Endothelial cell of umbilical vein (primary cell): ENCODE measurements around the gene PLPP1. TPM values are rescaled to one million over a fixed set of nuclear protein-coding genes. Genes with fewer than 3 reads are reported as not detected.

Experiments
- BruUV-seq: library from RNA; stranded (reverse); fragments of 400-500 nt; replicated peaks from 2 replicates; lab custom pipeline; 2021; lab: Mats Ljungman, UMichigan
- CTCF ChIA-PET: fragments of 300-600, 350-600 bp; sonication (Branson Sonifier 250); formaldehyde crosslinking; loops from one replicate; lab custom pipeline; 2021; ENCODE audit warnings: antibody characterized with exemption, inconsistent platforms; lab: Charles Lee
- POLR2A ChIA-PET: fragments of 300-600, 350-600 bp; sonication (Branson Sonifier 250); formaldehyde crosslinking; loops from one replicate; lab custom pipeline; 2021; ENCODE audit warnings: antibody characterized with exemption, inconsistent platforms; lab: Charles Lee
- DNase-seq: peaks from one replicate; pipeline ENCODE4 v3.0.0-alpha.2; 2011; ENCODE audit warnings: low read depth, low spot score
- FAIRE-seq: peaks from 2 replicates; lab custom pipeline; 2011; peaks lifted over from hg19 to GRCh38; lab: Jason Lieb, UNC
- H2AFZ ChIP-seq: 2 replicates; pipeline ENCODE4 v1.6.0; 2012; ENCODE audit warnings: low read depth, low read length, control low read depth, inconsistent platforms
- H3K27ac ChIP-seq: 2 replicates; pipeline ENCODE4 v1.5.1; 2011; ENCODE audit warnings: low read depth, mild to moderate bottlenecking, control low read depth, low read length, moderate library complexity; ENCODE audit not compliant: insufficient read depth
- H3K27me3 ChIP-seq, 2 experiments: 2 replicates each; pipeline versions ENCODE4 v1.6.0 to v1.6.1; 2011; ENCODE audit warnings: low read length in 2 of 2, mixed read lengths in 1 of 2; ENCODE audit not compliant: control insufficient read depth in 2 of 2, insufficient read depth in 2 of 2
- H3K36me3 ChIP-seq, 2 experiments: 2 replicates in 1 of 2; 3 replicates in 1 of 2; pipeline ENCODE4 v1.5.1; 2011; ENCODE audit warnings: low read length in 2 of 2, mild to moderate bottlenecking in 1 of 2, moderate library complexity in 1 of 2; ENCODE audit not compliant: control insufficient read depth in 2 of 2, insufficient read depth in 2 of 2; ENCODE audit errors: extremely low read depth in 1 of 2
- H3K4me1 ChIP-seq: 3 replicates; pipeline ENCODE4 v1.5.1; 2011; ENCODE audit warnings: mild to moderate bottlenecking, low read length; ENCODE audit not compliant: control insufficient read depth, insufficient read depth; ENCODE audit errors: extremely low read depth
- H3K4me2 ChIP-seq: 2 replicates; pipeline ENCODE4 v1.6.1; 2011; ENCODE audit warnings: low read length, control low read depth, mixed read lengths; ENCODE audit not compliant: insufficient read depth
- H3K4me3 ChIP-seq, 3 experiments: fragments of 200-600 bp in 1 of 3; sonication (generic), shearing (Covaris generic) in 1 of 3; replicated peaks in 1 of 3; 2 replicates each; pipeline ENCODE4 v1.5.1; 2011 to 2016; ENCODE audit warnings: control low read depth in 3 of 3, low read length in 3 of 3, mild to moderate bottlenecking in 2 of 3, inconsistent platforms in 1 of 3, low read depth in 1 of 3, moderate library complexity in 1 of 3; ENCODE audit not compliant: insufficient read depth in 1 of 3
- H3K79me2 ChIP-seq: 2 replicates; pipeline ENCODE4 v1.6.0; 2012; ENCODE audit warnings: low read length, inconsistent platforms; ENCODE audit not compliant: control insufficient read depth, insufficient read depth
- H3K9ac ChIP-seq: replicated peaks from 2 replicates; pipeline ENCODE3; 2011; ENCODE audit warnings: low read length, control low read depth; ENCODE audit not compliant: insufficient read depth; ENCODE audit errors: extremely low read depth
- H3K9me1 ChIP-seq: replicated peaks from 3 replicates; pipeline ENCODE4 v1.6.0; 2011; ENCODE audit warnings: mild to moderate bottlenecking, low read length; ENCODE audit not compliant: control insufficient read depth, insufficient read depth; ENCODE audit errors: extremely low read depth
- H3K9me3 ChIP-seq: replicated peaks from 2 replicates; pipeline ENCODE4 v1.5.1; 2012; ENCODE audit warnings: low read length, inconsistent platforms; ENCODE audit not compliant: control insufficient read depth, insufficient read depth
- H4K20me1 ChIP-seq: replicated peaks from 2 replicates; pipeline ENCODE3; 2011; ENCODE audit warnings: mild to moderate bottlenecking, low read length; ENCODE audit not compliant: control insufficient read depth, insufficient read depth; ENCODE audit errors: extremely low read depth
- EZH2 ChIP-seq: IDR thresholded peaks from 2 replicates; pipeline ENCODE4 v1.6.1; 2012; ENCODE audit warnings: borderline replicate concordance, low read depth, mild to moderate bottlenecking, moderate library complexity, low read length, inconsistent platforms; ENCODE audit not compliant: severe bottlenecking
- FOS ChIP-seq: IDR thresholded peaks from 2 replicates; pipeline ENCODE4 v1.6.1; 2011; ENCODE audit warnings: mild to moderate bottlenecking, low read length, moderate library complexity, borderline replicate concordance; ENCODE audit not compliant: insufficient read depth
- GATA2 ChIP-seq: IDR thresholded peaks from 2 replicates; pipeline ENCODE4 v1.7.0; 2011; ENCODE audit warnings: low read depth, mild to moderate bottlenecking, moderate library complexity, mixed read lengths, low read length; ENCODE audit not compliant: insufficient read length, insufficient read depth
- JUN ChIP-seq: IDR thresholded peaks from 2 replicates; pipeline ENCODE4 v1.6.1; 2011; ENCODE audit warnings: borderline replicate concordance, low read depth; ENCODE audit not compliant: insufficient read length, insufficient read depth
- MYC ChIP-seq: IDR thresholded peaks from one replicate; pipeline ENCODE4 v1.6.1; 2011; ENCODE audit warnings: mild to moderate bottlenecking, low read depth, low read length
- POLR2A ChIP-seq: IDR thresholded peaks from 2 replicates; pipeline ENCODE4 v1.6.1; 2012; ENCODE audit warnings: low read depth, mild to moderate bottlenecking, control low read depth, low read length
- POLR2AphosphoS5 ChIP-seq: IDR thresholded peaks from 2 replicates; pipeline ENCODE4 v1.6.1; 2012; ENCODE audit warnings: low read depth, mild to moderate bottlenecking, control low read depth, low read length, moderate library complexity; ENCODE audit not compliant: insufficient read depth
- dilution Hi-C: fragments of 300-500 bp; cut with MboI; formaldehyde crosslinking; loops from one replicate; pipeline ENCODE4 v1.15.0; 2019; ENCODE audit warnings: low sequenced_read_pairs; ENCODE audit not compliant: extremely low pct_ligation_motif_present
- intact Hi-C: fragments of 100-400 bp; cut with micrococcal nuclease; formaldehyde crosslinking; loops from one replicate; pipeline ENCODE4 v1.10.0; 2022
- polyA plus RNA-seq, 4 experiments: library from polyadenylated mRNA; depleted of rRNA in 3 of 4; stranded (reverse) in 3 of 4; unstranded in 1 of 4; fragments of >200 nt; gene quantifications; 2 replicates each; pipeline versions ENCODE4 v1.2.1 to v1.2.3, GENCODE V29; 2011 to 2012; ENCODE audit warnings: missing spikeins in 1 of 4
- total RNA-seq: library from RNA; stranded (reverse); gene quantifications from 2 replicates; pipeline ENCODE4 v1.2.3, GENCODE V29; 2021
- TF ChIP-seq, protein P1 (sequence below), 2 donors: IDR thresholded peaks; 1 replicate in 1 of 2; 2 replicates in 1 of 2; pipeline ENCODE4 v1.5.1; 2011; ENCODE audit warnings: low read length in 2 of 2, mild to moderate bottlenecking in 2 of 2, moderate library complexity in 2 of 2, control low read depth in 1 of 2, inconsistent platforms in 1 of 2, low read depth in 1 of 2; ENCODE audit not compliant: insufficient read depth in 1 of 2; ENCODE audit errors: extremely low read depth in 1 of 2
- TF ChIP-seq, protein P2 (sequence below): IDR thresholded peaks from 2 replicates; pipeline ENCODE4 v1.6.1; 2011; ENCODE audit not compliant: insufficient read depth, insufficient read length

Gene PLPP1
- total and polyA plus RNA-seq, 2 donors (not counting 3 experiments of a cell fraction or from before 2014, with no cell fraction given), result 14.3 to 25.9 TPM

DNA sequence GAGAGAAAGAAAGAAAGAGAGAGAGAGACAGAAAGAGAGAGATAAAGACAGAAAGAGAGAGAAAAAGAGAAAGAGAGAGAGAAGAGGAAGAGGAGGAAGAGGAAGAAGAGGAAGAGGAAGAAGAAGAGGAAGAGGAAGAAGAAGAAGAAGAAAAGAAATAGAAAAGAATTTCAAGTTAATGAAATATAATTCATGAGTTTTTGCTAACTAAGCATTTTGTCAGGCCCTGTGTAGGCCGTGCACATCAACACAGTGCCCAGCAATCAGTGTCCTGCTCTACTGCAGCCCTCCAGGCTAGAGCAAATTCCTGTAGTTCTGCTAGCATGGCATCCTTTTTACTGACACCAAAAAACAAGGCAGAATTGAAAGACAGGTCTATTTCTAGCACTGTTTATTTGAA, 62.1 kb downstream of the PLPP1 start:
- TF ChIP-seq JUN, result no peak
- no peak for TF ChIP-seq MYC
- no peak for TF ChIP-seq POLR2A
- no peak for TF ChIP-seq POLR2AphosphoS5
- TF ChIP-seq, protein P1, sequence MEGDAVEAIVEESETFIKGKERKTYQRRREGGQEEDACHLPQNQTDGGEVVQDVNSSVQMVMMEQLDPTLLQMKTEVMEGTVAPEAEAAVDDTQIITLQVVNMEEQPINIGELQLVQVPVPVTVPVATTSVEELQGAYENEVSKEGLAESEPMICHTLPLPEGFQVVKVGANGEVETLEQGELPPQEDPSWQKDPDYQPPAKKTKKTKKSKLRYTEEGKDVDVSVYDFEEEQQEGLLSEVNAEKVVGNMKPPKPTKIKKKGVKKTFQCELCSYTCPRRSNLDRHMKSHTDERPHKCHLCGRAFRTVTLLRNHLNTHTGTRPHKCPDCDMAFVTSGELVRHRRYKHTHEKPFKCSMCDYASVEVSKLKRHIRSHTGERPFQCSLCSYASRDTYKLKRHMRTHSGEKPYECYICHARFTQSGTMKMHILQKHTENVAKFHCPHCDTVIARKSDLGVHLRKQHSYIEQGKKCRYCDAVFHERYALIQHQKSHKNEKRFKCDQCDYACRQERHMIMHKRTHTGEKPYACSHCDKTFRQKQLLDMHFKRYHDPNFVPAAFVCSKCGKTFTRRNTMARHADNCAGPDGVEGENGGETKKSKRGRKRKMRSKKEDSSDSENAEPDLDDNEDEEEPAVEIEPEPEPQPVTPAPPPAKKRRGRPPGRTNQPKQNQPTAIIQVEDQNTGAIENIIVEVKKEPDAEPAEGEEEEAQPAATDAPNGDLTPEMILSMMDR (IDR thresholded peaks at IDR 0.05; ENCODE audit: extremely low read depth in 1 of 2, insufficient read depth in 1 of 2, low read depth in 1 of 2, low read length in 2 of 2), result no peak
- TF ChIP-seq, protein P2, sequence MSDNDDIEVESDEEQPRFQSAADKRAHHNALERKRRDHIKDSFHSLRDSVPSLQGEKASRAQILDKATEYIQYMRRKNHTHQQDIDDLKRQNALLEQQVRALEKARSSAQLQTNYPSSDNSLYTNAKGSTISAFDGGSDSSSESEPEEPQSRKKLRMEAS, result no peak
- no peak for TF ChIP-seq FOS
- no peak for TF ChIP-seq EZH2
- TF ChIP-seq GATA2, result no peak
- no peaks in the 10 kb centered on the region for H3K27me3 ChIP-seq
- no peak overlapping the region for H3K4me3 ChIP-seq
- FAIRE-seq, result no peak
- no peak overlapping the region for H3K27ac ChIP-seq
- no peaks in the 10 kb centered on the region for H3K9me1 ChIP-seq
- dilution Hi-C loops (no loop called here), intact Hi-C loops (no loop called here)
- H3K4me1 ChIP-seq, result no peaks in the 10 kb centered on the region
- POLR2A ChIA-PET, result no interaction called here
- H2AFZ ChIP-seq, result no peak overlapping the region
- H3K9me3 ChIP-seq, result no peaks in the 10 kb centered on the region
- H3K36me3 ChIP-seq, result no peaks in the 10 kb centered on the region
- no peak for DNase-seq
- CTCF ChIA-PET, result no interaction called here
- BruUV-seq, result no TSS peak
- H3K79me2 ChIP-seq, result no peaks in the 10 kb centered on the region
- no peak overlapping the region for H3K9ac ChIP-seq
- no peaks in the 10 kb centered on the region for H4K20me1 ChIP-seq
- no peak overlapping the region for H3K4me2 ChIP-seq
